Lower leg skin (tissue), 4 donors: ENCODE data around the gene WBP4. TPM values are rescaled to one million over a fixed set of nuclear protein-coding genes. Genes with fewer than 3 reads are reported as not detected.
"Not testable (repeated sequence)": the region's sequence is repeated elsewhere in the genome, so short reads cannot be mapped to it uniquely, and the experiment has no call there.

Source experiments
- DNase-seq, 2 donors: peaks; one replicate each; pipeline ENCODE4 v3.0.0-alpha.2; 2019; ENCODE audit warnings: low spot score in 2 of 2
- H3K4me3 ChIP-seq: fragments of 200-600 bp; sonication (generic); 2 replicates; pipeline ENCODE4 v1.5.1; 2017; ENCODE audit warnings: mild to moderate bottlenecking, low read depth; ENCODE audit not compliant: poor library complexity, severe bottlenecking
- POLR2A ChIP-seq, 2 donors: fragments of 450-650 bp; IDR thresholded peaks; one replicate each; pipeline ENCODE4 v1.6.1; 2016 to 2017; ENCODE audit warnings: antibody characterized with exemption in 2 of 2, mild to moderate bottlenecking in 1 of 2, moderate library complexity in 1 of 2
- WGBS, 2 donors: methylation state at CpG; one replicate each; pipeline ENCODE4 v1.1.5; 2018; 5-methylcytosine and 5-hydroxymethylcytosine counted together
- intact Hi-C: fragments of 100-400 bp; cut with DNase I; formaldehyde crosslinking; loops from one replicate; pipeline ENCODE4 v1.15.0; 2023; ENCODE audit warnings: low total_unique reads
- total RNA-seq, 4 donors: library from RNA; depleted of rRNA; stranded (reverse); fragments of >200 nt; gene quantifications; one replicate each; pipeline ENCODE4 v1.1.0, GENCODE V29; 2016
- TF ChIP-seq, protein P1 (sequence below), 3 donors: fragments of 450-650 bp; IDR thresholded peaks; one replicate each; pipeline ENCODE4 v1.5.1; 2016; ENCODE audit warnings: antibody characterized with exemption in 3 of 3, mild to moderate bottlenecking in 3 of 3, moderate library complexity in 2 of 3

The WBP4 gene
- total RNA-seq, 4 donors from 2014 or later = 7.2 to 11.2 (median 9.8) TPM

DNA sequence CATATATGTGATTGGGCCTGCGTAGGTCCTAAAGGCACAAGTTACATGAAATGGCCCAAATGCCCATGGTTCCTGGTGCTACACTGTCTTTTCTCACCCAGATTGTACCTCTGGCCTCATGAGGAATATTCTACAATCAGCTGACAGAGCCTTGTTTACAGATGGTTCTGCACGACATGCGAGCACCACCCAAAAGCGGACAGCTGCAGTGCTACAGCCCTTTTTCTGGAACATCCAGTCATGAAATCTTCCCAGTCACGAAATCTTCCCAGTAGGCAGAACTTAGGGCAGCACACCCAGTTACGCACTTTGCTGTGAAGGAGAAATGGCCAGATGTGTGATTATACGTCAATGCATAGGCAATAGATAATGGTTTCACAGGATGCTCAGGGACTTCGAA lies 34.5 kb upstream of the WBP4 start:
- no peak for TF ChIP-seq POLR2A (IDR thresholded peaks at IDR 0.05)
- TF ChIP-seq, protein P1, sequence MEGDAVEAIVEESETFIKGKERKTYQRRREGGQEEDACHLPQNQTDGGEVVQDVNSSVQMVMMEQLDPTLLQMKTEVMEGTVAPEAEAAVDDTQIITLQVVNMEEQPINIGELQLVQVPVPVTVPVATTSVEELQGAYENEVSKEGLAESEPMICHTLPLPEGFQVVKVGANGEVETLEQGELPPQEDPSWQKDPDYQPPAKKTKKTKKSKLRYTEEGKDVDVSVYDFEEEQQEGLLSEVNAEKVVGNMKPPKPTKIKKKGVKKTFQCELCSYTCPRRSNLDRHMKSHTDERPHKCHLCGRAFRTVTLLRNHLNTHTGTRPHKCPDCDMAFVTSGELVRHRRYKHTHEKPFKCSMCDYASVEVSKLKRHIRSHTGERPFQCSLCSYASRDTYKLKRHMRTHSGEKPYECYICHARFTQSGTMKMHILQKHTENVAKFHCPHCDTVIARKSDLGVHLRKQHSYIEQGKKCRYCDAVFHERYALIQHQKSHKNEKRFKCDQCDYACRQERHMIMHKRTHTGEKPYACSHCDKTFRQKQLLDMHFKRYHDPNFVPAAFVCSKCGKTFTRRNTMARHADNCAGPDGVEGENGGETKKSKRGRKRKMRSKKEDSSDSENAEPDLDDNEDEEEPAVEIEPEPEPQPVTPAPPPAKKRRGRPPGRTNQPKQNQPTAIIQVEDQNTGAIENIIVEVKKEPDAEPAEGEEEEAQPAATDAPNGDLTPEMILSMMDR (IDR thresholded peaks at IDR 0.05) = no peak
- 91 to 93% methylated on average over 8 of the region's 8 CpGs for WGBS, 2 donors
- DNase-seq = no peak
- H3K4me3 ChIP-seq = no peak overlapping the region
- intact Hi-C loops = no loop called here

DNA sequence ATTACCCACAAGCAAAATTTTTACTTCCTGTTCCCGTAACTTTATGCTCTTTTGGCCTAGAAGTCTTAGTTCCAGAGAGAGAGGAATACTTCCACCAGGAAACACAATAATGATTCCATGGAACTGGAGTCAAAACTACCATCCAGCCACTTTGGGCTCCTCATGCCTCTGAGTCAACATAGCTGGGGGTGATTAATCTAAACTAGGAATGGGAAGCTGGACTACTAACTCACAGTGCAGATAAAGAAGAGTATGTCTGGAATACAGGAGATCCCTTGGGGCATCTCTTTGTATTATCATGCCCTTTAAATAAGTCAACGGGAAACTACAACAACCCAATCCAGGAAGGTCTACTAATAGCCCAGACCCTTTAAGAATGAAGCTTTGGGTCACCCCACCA lies 33.3 kb upstream of the WBP4 start:
- TF ChIP-seq, protein P1 (IDR thresholded peaks at IDR 0.05) = no peak
- no peak for TF ChIP-seq POLR2A (IDR thresholded peaks at IDR 0.05)
- intact Hi-C loops = no loop called here
- H3K4me3 ChIP-seq = no peak overlapping the region
- 60 to 77% methylated on average over 2 of the region's 2 CpGs for WGBS, 2 donors
- no peak for DNase-seq

DNA sequence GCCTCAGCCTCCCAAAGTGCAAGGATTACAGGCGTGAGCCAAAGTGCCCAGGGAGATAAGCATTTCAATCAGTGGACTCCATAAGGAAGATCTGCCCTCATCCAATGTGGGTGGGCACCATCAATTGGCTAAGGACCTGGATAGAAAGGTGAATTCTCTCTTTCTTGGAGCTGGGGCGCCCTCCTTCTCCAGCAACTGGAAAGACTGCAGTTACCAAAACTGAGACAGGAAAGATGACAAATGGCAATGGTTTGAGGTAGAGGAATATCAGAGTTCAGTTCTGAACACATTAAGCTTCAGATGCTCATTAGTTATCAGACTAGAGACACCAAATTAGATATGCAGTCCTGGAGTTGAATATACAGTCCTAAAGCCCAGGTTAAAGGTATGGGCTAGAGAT lies 31.7 kb upstream of the WBP4 start:
- WGBS, 2 donors = 91 to 100% methylated on average over 2 of the region's 2 CpGs
- DNase-seq = no peak
- no peak overlapping the region for H3K4me3 ChIP-seq
- intact Hi-C loops = loop anchor here (2.0 kb wide), 1 partner anchor 49 kb away; no protein-coding TSS in a partner anchor
- TF ChIP-seq, protein P1 (IDR thresholded peaks at IDR 0.05) = no peak
- TF ChIP-seq POLR2A (IDR thresholded peaks at IDR 0.05) = no peak

DNA sequence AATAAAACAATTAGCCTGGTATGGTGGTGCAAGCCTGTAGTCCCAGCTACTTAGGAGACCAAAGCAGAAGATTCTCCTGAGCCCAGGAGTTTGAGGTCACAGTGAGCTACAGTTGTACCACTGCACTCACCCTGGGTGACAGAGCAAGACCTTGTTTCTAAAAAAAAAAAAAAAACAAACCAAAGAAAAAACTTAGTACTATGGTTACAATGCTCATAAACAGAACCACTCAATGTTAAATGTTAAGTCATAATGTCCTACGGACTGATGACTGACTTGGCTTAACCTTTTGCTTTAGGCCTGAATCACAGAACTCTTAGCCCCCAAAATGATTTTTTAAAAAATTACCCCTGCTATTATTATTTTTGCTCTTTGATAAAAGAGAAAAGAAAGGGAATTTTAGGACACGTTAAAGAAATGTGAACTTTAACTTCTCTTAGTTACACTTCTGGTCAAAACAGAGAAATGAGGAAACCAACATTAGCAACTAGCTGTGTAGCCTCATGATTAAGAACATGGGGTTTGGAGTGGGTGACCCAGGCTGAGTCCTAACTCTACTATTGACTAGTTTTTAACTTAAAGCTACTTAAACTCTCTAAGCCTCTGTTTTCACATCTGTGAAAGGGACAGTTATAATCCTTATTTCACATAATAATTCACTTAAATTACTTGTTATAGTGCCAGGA lies 28.5 kb upstream of the WBP4 start:
- intact Hi-C loops = no loop called here
- no peak for TF ChIP-seq POLR2A (IDR thresholded peaks at IDR 0.05)
- TF ChIP-seq, protein P1 (IDR thresholded peaks at IDR 0.05) = no peak
- WGBS, 2 donors = 50 to 58% methylated on average over 2 of the region's 2 CpGs

DNA sequence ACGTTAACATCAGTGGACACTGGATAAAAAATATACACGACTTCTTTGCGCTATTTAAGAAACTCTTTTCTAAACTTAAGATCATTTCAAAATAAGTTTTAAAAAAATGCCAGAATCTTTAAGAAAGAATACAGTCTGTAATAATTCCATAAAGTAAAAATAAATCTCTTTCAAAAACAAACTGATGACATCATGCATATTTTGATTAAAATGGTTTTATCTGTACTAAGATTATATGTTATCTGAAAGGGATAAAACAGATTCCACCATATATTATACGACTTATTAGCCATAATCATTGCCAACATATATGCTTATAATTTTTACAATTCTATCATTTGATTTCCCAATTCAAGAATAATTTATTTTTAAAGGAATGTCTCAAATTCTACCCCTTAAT lies 26.9 kb upstream of the WBP4 start:
- no peak overlapping the region for H3K4me3 ChIP-seq
- 86 to 88% methylated on average over 4 of the region's 4 CpGs for WGBS, 2 donors
- TF ChIP-seq, protein P1 (IDR thresholded peaks at IDR 0.05) = no peak
- intact Hi-C loops = no loop called here
- DNase-seq = no peak

More for the DNA sequence above, 28.5 kb upstream of the WBP4 start:
- H3K4me3 ChIP-seq = no peak overlapping the region
- no peak for DNase-seq

DNA sequence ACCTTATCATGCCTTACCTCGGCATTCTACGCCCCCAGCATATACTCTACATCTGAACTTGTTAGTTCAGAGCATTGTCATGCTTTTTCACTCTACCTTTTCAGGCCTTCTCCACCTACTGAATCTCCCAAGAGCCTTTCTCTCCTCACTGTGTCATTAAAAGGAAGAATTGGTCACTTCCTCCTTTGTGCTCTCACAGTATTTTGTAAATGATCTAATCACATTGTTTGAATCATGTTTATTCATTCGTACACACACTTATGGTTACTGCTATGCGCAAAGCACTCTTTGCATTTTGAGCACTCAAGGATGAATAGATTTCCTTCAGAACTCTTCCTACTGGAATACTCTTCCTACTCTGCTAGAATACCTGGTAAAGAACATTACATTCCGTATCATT lies 26.4 kb upstream of the WBP4 start:
- intact Hi-C loops = no loop called here
- no peak for DNase-seq
- 91 to 92% methylated on average over 5 of the region's 5 CpGs for WGBS, 2 donors
- TF ChIP-seq POLR2A (IDR thresholded peaks at IDR 0.05) = no peak
- TF ChIP-seq, protein P1 (IDR thresholded peaks at IDR 0.05) = no peak
- H3K4me3 ChIP-seq = no peak overlapping the region

DNA sequence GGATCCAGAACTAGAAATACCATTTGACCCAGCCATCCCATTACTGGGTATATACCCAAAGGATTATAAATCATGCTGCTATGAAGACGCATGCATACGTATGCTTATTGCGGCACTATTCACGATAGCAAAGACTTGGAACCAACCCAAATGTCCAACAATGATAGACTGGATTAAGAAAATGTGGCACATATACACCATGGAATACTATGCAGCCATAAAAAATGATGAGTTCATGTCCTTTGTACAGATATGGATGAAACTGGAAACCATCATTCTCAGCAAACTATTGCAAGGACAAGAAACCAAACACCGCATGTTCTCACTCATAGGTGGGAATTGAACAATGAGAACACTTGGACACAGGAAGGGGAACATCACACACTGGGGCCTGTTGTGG lies 24.8 kb upstream of the WBP4 start:
- intact Hi-C loops, H3K4me3 ChIP-seq, DNase-seq: not testable (repeated sequence)
- WGBS, 2 donors = 93 to 96% methylated on average over 5 of the region's 5 CpGs
